ENCODE results near the gene CPNE4.

CPNE4 gene

GRCh38 chr3:131730581-131730980 is 304.2 kb downstream of the CPNE4 start:
- no peak for DNase-seq

- no peak for DNase-seq
These were observed 305.2 kb downstream of the CPNE4 start for GRCh38 chr3:131729643-131730017.

GRCh38 chr3:131728898-131729642 is 305.7 kb downstream of the CPNE4 start:
- no peak for DNase-seq

GRCh38 chr3:131725414-131725813 is 309.4 kb downstream of the CPNE4 start:
- no peak for DNase-seq

- no peak for DNase-seq
These were observed 311.5 kb downstream of the CPNE4 start for GRCh38 chr3:131723343-131723742.

- DNase-seq: no peak
These were observed 317.3 kb downstream of the CPNE4 start for GRCh38 chr3:131717493-131717892.

GRCh38 chr3:131716943-131717342 is 317.9 kb downstream of the CPNE4 start:
- DNase-seq: no peak

GRCh38 chr3:131716007-131716406 is 318.8 kb downstream of the CPNE4 start:
- no peak for DNase-seq

- no peak for DNase-seq
These were observed 320.1 kb downstream of the CPNE4 start for GRCh38 chr3:131714585-131715220.

GRCh38 chr3:131713416-131714123 is 321.2 kb downstream of the CPNE4 start:
- DNase-seq: no peak

- no peak for DNase-seq
These were observed 322.2 kb downstream of the CPNE4 start for GRCh38 chr3:131712662-131713061.

GRCh38 chr3:131711114-131711768 is 323.6 kb downstream of the CPNE4 start:
- DNase-seq: no peak

GRCh38 chr3:131708241-131708640 is 326.6 kb downstream of the CPNE4 start:
- no peak for DNase-seq

- no peak for DNase-seq
These were observed 329.2 kb downstream of the CPNE4 start for GRCh38 chr3:131705558-131706051.

- DNase-seq: no peak
These were observed 329.7 kb downstream of the CPNE4 start for GRCh38 chr3:131705099-131705498.

- no peak for DNase-seq
These were observed 330.7 kb downstream of the CPNE4 start for GRCh38 chr3:131704098-131704497.

- DNase-seq: no peak
These were observed 332.7 kb downstream of the CPNE4 start for GRCh38 chr3:131702146-131702545.

GRCh38 chr3:131701153-131701770 is 333.6 kb downstream of the CPNE4 start:
- no peak for DNase-seq

- DNase-seq: no peak
These were observed 335.8 kb downstream of the CPNE4 start for GRCh38 chr3:131699001-131699400.

- no peak for DNase-seq
These were observed 340.4 kb downstream of the CPNE4 start for GRCh38 chr3:131694376-131694775.

- no peak for DNase-seq
These were observed 342.5 kb downstream of the CPNE4 start for GRCh38 chr3:131692356-131692755.

GRCh38 chr3:131690800-131691199 is 344.0 kb downstream of the CPNE4 start:
- no peak for DNase-seq

GRCh38 chr3:131688370-131688769 is 346.4 kb downstream of the CPNE4 start:
- DNase-seq: no peak

All from CD4-positive, alpha-beta T cell treated with Interleukin-17A for 4 hours (primary cell).